Liver (tissue), 9 donors: ENCODE data around the gene OR6C74. TPM values are rescaled to one million over a fixed set of nuclear protein-coding genes. Genes with fewer than 3 reads are reported as not detected.

Experiments used
- DNase-seq: peaks from one replicate; pipeline ENCODE4 v3.0.0-alpha.2; 2017; ENCODE audit warnings: low spot score
- H3K27ac ChIP-seq, 2 donors: one replicate each; pipeline ENCODE4 v1.7.0; 2013; ENCODE audit warnings: inconsistent platforms in 2 of 2, low read length in 2 of 2, control low read depth in 1 of 2, low read depth in 1 of 2, mild to moderate bottlenecking in 1 of 2
- H3K27me3 ChIP-seq, 4 donors: one replicate each; pipeline versions ENCODE4 v1.6.1 to v1.7.0; 2013; ENCODE audit warnings: low read length in 3 of 4, inconsistent platforms in 1 of 4, mild to moderate bottlenecking in 1 of 4, moderate library complexity in 1 of 4; ENCODE audit not compliant: control insufficient read depth in 4 of 4, insufficient read depth in 4 of 4
- H3K36me3 ChIP-seq, 4 donors: one replicate each; pipeline versions ENCODE4 v1.6.1 to v1.7.0; 2013; ENCODE audit warnings: low read length in 3 of 4, mild to moderate bottlenecking in 3 of 4, low read depth in 1 of 4, moderate library complexity in 1 of 4; ENCODE audit not compliant: control insufficient read depth in 4 of 4, insufficient read depth in 3 of 4
- H3K4me1 ChIP-seq, 4 donors: one replicate each; pipeline versions ENCODE4 v1.6.1 to v1.7.0; 2013; ENCODE audit warnings: low read length in 3 of 4, mild to moderate bottlenecking in 3 of 4, moderate library complexity in 1 of 4; ENCODE audit not compliant: control insufficient read depth in 4 of 4, insufficient read depth in 4 of 4
- H3K4me3 ChIP-seq, 3 donors: one replicate each; pipeline versions ENCODE4 v1.6.1 to v1.7.0; 2013; ENCODE audit warnings: low read length in 3 of 3, control low read depth in 1 of 3, low read depth in 1 of 3, mild to moderate bottlenecking in 1 of 3
- H3K9ac ChIP-seq, 2 donors: one replicate each; pipeline ENCODE4 v1.7.0; 2013; ENCODE audit warnings: low read length in 2 of 2, mild to moderate bottlenecking in 2 of 2, moderate library complexity in 2 of 2, control low read depth in 1 of 2, low read depth in 1 of 2
- H3K9me3 ChIP-seq, 4 donors: one replicate each; pipeline versions ENCODE4 v1.6.1 to v1.7.0; 2013; ENCODE audit warnings: low read length in 3 of 4; ENCODE audit not compliant: control insufficient read depth in 4 of 4
- ATF3 ChIP-seq: IDR thresholded peaks from 2 replicates; pipeline ENCODE4 v1.6.1; 2016; ENCODE audit warnings: antibody characterized with exemption
- CTCF ChIP-seq: fragments of 150-350 bp; IDR thresholded peaks from 2 replicates; pipeline ENCODE4 v1.5.1; 2017; ENCODE audit warnings: improper control_type of control experiment, low read depth, low read length; ENCODE audit not compliant: missing input control
- EGR1 ChIP-seq, 2 donors: IDR thresholded peaks; 2 replicates each; pipeline ENCODE4 v1.6.1; 2016 to 2018; ENCODE audit warnings: antibody characterized with exemption in 2 of 2, low read depth in 2 of 2
- FOXA1 ChIP-seq: IDR thresholded peaks from 2 replicates; pipeline ENCODE4 v1.6.1; 2016; ENCODE audit warnings: antibody characterized with exemption
- FOXA2 ChIP-seq: IDR thresholded peaks from 2 replicates; pipeline ENCODE4 v1.6.1; 2016; ENCODE audit warnings: antibody characterized with exemption
- GABPA ChIP-seq, 2 donors: IDR thresholded peaks in 1 of 2; conservative IDR thresholded peaks in 1 of 2; 2 replicates each; pipeline ENCODE4 v1.6.1; 2016; ENCODE audit warnings: antibody characterized with exemption in 2 of 2, mild to moderate bottlenecking in 1 of 2, moderate library complexity in 1 of 2
- HNF4A ChIP-seq, 2 donors: conservative IDR thresholded peaks; 2 replicates each; pipeline ENCODE4 v1.6.1; 2016; ENCODE audit warnings: antibody characterized with exemption in 2 of 2, mild to moderate bottlenecking in 2 of 2
- HNF4G ChIP-seq: IDR thresholded peaks from 2 replicates; pipeline ENCODE4 v1.6.1; 2016; ENCODE audit warnings: antibody characterized with exemption
- JUND ChIP-seq, 2 donors: IDR thresholded peaks; 2 replicates each; pipeline ENCODE4 v1.6.1; 2016; ENCODE audit warnings: antibody characterized with exemption in 2 of 2
- MAX ChIP-seq: IDR thresholded peaks from 2 replicates; pipeline ENCODE4 v1.6.1; 2016; ENCODE audit warnings: antibody characterized with exemption
- NR2F2 ChIP-seq: IDR thresholded peaks from 2 replicates; pipeline ENCODE4 v1.6.1; 2016; ENCODE audit warnings: antibody characterized with exemption
- RAD21 ChIP-seq, 2 donors: IDR thresholded peaks; 2 replicates each; pipeline ENCODE4 v1.6.1; 2016; ENCODE audit warnings: antibody characterized with exemption in 2 of 2, mild to moderate bottlenecking in 2 of 2
- REST ChIP-seq: IDR thresholded peaks from 2 replicates; pipeline ENCODE4 v1.6.1; 2016; ENCODE audit warnings: antibody characterized with exemption, mild to moderate bottlenecking
- RXRA ChIP-seq, 2 donors: IDR thresholded peaks; 2 replicates each; pipeline ENCODE4 v1.6.1; 2017 to 2018; ENCODE audit warnings: antibody characterized with exemption in 2 of 2, mild to moderate bottlenecking in 1 of 2
- SP1 ChIP-seq: IDR thresholded peaks from 2 replicates; pipeline ENCODE4 v1.6.1; 2018; ENCODE audit warnings: antibody characterized with exemption, mild to moderate bottlenecking
- TAF1 ChIP-seq: conservative IDR thresholded peaks from 2 replicates; pipeline ENCODE4 v1.6.1; 2016; ENCODE audit warnings: antibody characterized with exemption, mild to moderate bottlenecking
- YY1 ChIP-seq: IDR thresholded peaks from 2 replicates; pipeline ENCODE4 v1.6.1; 2016; ENCODE audit warnings: antibody characterized with exemption, mild to moderate bottlenecking
- ZBTB33 ChIP-seq: IDR thresholded peaks from 2 replicates; pipeline ENCODE4 v1.6.1; 2016; ENCODE audit warnings: antibody characterized with exemption
- WGBS: extraction: QIAGEN DNeasy Blood & Tissue Kit; methylation state at CpG from one replicate; pipeline ENCODE4 v1.1.7; 2013; 5-methylcytosine and 5-hydroxymethylcytosine counted together
- polyA plus RNA-seq, 2 donors: library from polyadenylated mRNA; stranded (reverse) in 1 of 2; unstranded in 1 of 2; fragments of 200-250 nt in 1 of 2; fragments of >200 nt in 1 of 2; fragmentation: Nextera tagmentation in 1 of 2; extraction: Ambion mirVana in 1 of 2; gene quantifications; one replicate each; pipeline versions ENCODE4 v1.2.1 to v1.2.3, GENCODE V29; 2013 to 2015
- total RNA-seq, 2 donors: library from RNA; depleted of rRNA; stranded (reverse); fragments of >200 nt; gene quantifications; one replicate each; pipeline ENCODE4 v1.2.3, GENCODE V29; 2014
- donor health status: healthy.
- donor health status: healthy.
- donor health status: healthy.
- donor health status: healthy.
- donor health status: healthy.

The OR6C74 gene
- total RNA-seq (not detected), polyA plus RNA-seq (not detected)

GRCh38 chr12:55244309-55244708, at the start of gene OR6C74:
OR6C74 (plus strand) TSS chr12:55244609; CDS start chr12:55247288, 2,679 bp downstream.
- Histone ChIP-seq H3K4me1 (no peaks in the 10 kb centered on the region), H3K9ac (no peak within 1 kb of the TSS), H3K27ac (no peak within 1 kb of the TSS), H3K9me3 (no peaks in the 10 kb centered on the region), H3K4me3 (no peak within 1 kb of the TSS), H3K27me3 (no peaks in the 10 kb centered on the region), H3K36me3 (no peaks in the 10 kb centered on the region)
- no peak for DNase-seq
- no peak for TF ChIP-seq NR2F2
- TF ChIP-seq SP1, result no peak
- no peak for TF ChIP-seq TAF1
- no peak for TF ChIP-seq REST
- TF ChIP-seq YY1, result no peak
- no peak for TF ChIP-seq EGR1 (IDR thresholded peaks at IDR 0.05; ENCODE audit: low read depth in 2 of 2)
- TF ChIP-seq HNF4G, result no peak
- no peak for TF ChIP-seq HNF4A (conservative IDR thresholded peaks at IDR 0.05)
- no peak for TF ChIP-seq GABPA (IDR thresholded peaks at IDR 0.05 in 1 of 2, conservative IDR thresholded peaks at IDR 0.05 in 1 of 2)
- no peak for TF ChIP-seq JUND (IDR thresholded peaks at IDR 0.05)
- TF ChIP-seq FOXA1, result no peak
- TF ChIP-seq RAD21 (IDR thresholded peaks at IDR 0.05), result no peak
- no peak for TF ChIP-seq MAX
- TF ChIP-seq ATF3, result no peak
- TF ChIP-seq CTCF, result no peak
- no peak for TF ChIP-seq FOXA2
- no peak for TF ChIP-seq RXRA (IDR thresholded peaks at IDR 0.05)
- TF ChIP-seq ZBTB33, result no peak
- 96% methylated on average over 3 of the region's 3 CpGs for WGBS
